ENCODE results near the gene NKX1-1.

DNA sequence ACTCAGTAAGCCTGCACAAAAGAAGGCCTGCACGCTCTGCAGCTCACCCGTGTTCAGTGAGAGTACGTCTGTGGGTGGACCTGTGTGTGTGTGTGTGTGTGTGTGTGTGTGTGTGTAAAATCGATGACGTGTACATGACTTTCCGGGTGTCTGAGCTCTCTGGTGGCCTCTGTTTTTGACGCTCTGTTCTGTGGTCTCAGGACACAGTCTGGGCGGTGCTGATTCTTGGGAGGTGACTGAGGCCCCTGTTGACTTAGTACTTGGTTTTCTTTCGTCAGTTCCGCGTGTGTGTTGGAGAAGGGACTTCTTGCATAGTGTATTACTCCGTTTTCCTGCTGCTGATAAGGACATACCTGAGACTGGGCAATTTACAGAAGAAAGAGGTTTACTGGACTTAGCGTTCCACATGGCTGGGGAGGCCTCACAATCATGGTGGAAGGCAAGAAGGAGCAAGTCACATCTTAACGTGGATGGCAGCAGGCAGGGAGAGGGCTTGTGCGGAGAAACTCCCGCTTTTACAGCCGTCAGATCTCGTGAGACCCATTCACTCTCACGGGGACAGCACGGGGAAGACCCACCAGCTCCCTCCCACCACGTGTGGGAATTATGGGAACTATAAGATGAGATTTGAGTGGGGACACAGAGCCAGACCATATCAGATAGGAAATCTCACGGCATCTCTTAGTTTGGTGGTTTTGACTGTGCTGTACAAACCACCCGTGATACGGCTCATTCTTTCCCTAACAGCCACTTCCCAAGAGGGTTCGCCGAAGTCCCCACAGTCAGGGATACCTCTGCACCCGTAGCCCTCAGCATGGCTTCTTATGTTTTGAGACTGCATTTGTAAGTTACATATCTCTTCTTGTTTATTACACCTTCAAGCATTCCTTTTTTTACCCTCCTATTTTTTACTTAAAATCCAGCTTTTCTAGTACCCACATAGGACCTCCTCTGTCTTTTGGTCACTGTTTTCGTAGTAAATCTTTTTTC lies 34.8 kb downstream of the NKX1-1 start:
- TF ChIP-seq, protein P1, sequence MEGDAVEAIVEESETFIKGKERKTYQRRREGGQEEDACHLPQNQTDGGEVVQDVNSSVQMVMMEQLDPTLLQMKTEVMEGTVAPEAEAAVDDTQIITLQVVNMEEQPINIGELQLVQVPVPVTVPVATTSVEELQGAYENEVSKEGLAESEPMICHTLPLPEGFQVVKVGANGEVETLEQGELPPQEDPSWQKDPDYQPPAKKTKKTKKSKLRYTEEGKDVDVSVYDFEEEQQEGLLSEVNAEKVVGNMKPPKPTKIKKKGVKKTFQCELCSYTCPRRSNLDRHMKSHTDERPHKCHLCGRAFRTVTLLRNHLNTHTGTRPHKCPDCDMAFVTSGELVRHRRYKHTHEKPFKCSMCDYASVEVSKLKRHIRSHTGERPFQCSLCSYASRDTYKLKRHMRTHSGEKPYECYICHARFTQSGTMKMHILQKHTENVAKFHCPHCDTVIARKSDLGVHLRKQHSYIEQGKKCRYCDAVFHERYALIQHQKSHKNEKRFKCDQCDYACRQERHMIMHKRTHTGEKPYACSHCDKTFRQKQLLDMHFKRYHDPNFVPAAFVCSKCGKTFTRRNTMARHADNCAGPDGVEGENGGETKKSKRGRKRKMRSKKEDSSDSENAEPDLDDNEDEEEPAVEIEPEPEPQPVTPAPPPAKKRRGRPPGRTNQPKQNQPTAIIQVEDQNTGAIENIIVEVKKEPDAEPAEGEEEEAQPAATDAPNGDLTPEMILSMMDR (conservative IDR thresholded peaks at IDR 0.05; ENCODE audit: low read depth in 2 of 2) = no peak
- no peak for TF ChIP-seq POLR2AphosphoS5 (IDR thresholded peaks at IDR 0.05; ENCODE audit: low read depth)
- no peak for TF ChIP-seq EZH2 (IDR thresholded peaks at IDR 0.05; ENCODE audit: low read depth, unreplicated experiment)
- TF ChIP-seq NANOG (IDR thresholded peaks at IDR 0.05; ENCODE audit: borderline replicate concordance) = no peak
- TF ChIP-seq, protein P2, sequence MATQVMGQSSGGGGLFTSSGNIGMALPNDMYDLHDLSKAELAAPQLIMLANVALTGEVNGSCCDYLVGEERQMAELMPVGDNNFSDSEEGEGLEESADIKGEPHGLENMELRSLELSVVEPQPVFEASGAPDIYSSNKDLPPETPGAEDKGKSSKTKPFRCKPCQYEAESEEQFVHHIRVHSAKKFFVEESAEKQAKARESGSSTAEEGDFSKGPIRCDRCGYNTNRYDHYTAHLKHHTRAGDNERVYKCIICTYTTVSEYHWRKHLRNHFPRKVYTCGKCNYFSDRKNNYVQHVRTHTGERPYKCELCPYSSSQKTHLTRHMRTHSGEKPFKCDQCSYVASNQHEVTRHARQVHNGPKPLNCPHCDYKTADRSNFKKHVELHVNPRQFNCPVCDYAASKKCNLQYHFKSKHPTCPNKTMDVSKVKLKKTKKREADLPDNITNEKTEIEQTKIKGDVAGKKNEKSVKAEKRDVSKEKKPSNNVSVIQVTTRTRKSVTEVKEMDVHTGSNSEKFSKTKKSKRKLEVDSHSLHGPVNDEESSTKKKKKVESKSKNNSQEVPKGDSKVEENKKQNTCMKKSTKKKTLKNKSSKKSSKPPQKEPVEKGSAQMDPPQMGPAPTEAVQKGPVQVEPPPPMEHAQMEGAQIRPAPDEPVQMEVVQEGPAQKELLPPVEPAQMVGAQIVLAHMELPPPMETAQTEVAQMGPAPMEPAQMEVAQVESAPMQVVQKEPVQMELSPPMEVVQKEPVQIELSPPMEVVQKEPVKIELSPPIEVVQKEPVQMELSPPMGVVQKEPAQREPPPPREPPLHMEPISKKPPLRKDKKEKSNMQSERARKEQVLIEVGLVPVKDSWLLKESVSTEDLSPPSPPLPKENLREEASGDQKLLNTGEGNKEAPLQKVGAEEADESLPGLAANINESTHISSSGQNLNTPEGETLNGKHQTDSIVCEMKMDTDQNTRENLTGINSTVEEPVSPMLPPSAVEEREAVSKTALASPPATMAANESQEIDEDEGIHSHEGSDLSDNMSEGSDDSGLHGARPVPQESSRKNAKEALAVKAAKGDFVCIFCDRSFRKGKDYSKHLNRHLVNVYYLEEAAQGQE (IDR thresholded peaks at IDR 0.05; ENCODE audit: unreplicated experiment) = no peak
- TF ChIP-seq, protein P3, sequence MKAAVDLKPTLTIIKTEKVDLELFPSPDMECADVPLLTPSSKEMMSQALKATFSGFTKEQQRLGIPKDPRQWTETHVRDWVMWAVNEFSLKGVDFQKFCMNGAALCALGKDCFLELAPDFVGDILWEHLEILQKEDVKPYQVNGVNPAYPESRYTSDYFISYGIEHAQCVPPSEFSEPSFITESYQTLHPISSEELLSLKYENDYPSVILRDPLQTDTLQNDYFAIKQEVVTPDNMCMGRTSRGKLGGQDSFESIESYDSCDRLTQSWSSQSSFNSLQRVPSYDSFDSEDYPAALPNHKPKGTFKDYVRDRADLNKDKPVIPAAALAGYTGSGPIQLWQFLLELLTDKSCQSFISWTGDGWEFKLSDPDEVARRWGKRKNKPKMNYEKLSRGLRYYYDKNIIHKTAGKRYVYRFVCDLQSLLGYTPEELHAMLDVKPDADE (IDR thresholded peaks at IDR 0.05) = no peak
- TF ChIP-seq CREB1 (CRISPR knock-in tag; IDR thresholded peaks at IDR 0.05; ENCODE audit: low read depth) = no peak
- no peak for TF ChIP-seq EZH2phosphoT487 (IDR thresholded peaks at IDR 0.05; ENCODE audit: unreplicated experiment)
- no peak for TF ChIP-seq ZNF331 (CRISPR knock-in tag; IDR thresholded peaks at IDR 0.05; ENCODE audit: low read depth)
- no peak for TF ChIP-seq JUNB (IDR thresholded peaks at IDR 0.05; ENCODE audit: unreplicated experiment)
- TF ChIP-seq, protein P4, sequence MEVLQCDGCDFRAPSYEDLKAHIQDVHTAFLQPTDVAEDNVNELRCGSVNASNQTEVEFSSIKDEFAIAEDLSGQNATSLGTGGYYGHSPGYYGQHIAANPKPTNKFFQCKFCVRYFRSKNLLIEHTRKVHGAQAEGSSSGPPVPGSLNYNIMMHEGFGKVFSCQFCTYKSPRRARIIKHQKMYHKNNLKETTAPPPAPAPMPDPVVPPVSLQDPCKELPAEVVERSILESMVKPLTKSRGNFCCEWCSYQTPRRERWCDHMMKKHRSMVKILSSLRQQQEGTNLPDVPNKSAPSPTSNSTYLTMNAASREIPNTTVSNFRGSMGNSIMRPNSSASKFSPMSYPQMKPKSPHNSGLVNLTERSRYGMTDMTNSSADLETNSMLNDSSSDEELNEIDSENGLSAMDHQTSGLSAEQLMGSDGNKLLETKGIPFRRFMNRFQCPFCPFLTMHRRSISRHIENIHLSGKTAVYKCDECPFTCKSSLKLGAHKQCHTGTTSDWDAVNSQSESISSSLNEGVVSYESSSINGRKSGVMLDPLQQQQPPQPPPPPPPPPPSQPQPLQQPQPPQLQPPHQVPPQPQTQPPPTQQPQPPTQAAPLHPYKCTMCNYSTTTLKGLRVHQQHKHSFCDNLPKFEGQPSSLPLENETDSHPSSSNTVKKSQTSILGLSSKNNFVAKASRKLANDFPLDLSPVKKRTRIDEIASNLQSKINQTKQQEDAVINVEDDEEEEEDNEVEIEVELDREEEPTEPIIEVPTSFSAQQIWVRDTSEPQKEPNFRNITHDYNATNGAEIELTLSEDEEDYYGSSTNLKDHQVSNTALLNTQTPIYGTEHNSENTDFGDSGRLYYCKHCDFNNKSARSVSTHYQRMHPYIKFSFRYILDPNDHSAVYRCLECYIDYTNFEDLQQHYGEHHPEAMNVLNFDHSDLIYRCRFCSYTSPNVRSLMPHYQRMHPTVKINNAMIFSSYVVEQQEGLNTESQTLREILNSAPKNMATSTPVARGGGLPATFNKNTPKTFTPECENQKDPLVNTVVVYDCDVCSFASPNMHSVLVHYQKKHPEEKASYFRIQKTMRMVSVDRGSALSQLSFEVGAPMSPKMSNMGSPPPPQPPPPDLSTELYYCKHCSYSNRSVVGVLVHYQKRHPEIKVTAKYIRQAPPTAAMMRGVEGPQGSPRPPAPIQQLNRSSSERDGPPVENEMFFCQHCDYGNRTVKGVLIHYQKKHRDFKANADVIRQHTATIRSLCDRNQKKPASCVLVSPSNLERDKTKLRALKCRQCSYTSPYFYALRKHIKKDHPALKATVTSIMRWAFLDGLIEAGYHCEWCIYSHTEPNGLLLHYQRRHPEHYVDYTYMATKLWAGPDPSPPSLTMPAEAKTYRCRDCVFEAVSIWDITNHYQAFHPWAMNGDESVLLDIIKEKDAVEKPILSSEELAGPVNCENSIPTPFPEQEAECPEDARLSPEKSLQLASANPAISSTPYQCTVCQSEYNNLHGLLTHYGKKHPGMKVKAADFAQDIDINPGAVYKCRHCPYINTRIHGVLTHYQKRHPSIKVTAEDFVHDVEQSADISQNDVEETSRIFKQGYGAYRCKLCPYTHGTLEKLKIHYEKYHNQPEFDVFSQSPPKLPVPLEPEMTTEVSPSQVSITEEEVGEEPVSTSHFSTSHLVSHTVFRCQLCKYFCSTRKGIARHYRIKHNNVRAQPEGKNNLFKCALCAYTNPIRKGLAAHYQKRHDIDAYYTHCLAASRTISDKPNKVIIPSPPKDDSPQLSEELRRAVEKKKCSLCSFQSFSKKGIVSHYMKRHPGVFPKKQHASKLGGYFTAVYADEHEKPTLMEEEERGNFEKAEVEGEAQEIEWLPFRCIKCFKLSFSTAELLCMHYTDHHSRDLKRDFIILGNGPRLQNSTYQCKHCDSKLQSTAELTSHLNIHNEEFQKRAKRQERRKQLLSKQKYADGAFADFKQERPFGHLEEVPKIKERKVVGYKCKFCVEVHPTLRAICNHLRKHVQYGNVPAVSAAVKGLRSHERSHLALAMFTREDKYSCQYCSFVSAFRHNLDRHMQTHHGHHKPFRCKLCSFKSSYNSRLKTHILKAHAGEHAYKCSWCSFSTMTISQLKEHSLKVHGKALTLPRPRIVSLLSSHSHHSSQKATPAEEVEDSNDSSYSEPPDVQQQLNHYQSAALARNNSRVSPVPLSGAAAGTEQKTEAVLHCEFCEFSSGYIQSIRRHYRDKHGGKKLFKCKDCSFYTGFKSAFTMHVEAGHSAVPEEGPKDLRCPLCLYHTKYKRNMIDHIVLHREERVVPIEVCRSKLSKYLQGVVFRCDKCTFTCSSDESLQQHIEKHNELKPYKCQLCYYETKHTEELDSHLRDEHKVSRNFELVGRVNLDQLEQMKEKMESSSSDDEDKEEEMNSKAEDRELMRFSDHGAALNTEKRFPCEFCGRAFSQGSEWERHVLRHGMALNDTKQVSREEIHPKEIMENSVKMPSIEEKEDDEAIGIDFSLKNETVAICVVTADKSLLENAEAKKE (CRISPR knock-in tag; IDR thresholded peaks at IDR 0.05) = no peak
- no peak for TF ChIP-seq STAT1 (IDR thresholded peaks at IDR 0.05; ENCODE audit: unreplicated experiment)
- no peak for TF ChIP-seq ZNF114 (CRISPR knock-in tag; IDR thresholded peaks at IDR 0.05)
